ENCODE data around the gene PTGES2.

Gene PTGES2

GRCh38 chr9:128153060-128153946 is 25.8 kb upstream of the PTGES2 start:
- DNase-seq: no peak

- DNase-seq: no peak
These were observed 24.9 kb upstream of the PTGES2 start for GRCh38 chr9:128152133-128153059.

GRCh38 chr9:128151309-128152132 is 24.0 kb upstream of the PTGES2 start:
- DNase-seq: no peak

GRCh38 chr9:128150594-128151308 is 23.2 kb upstream of the PTGES2 start:
- DNase-seq: no peak

GRCh38 chr9:128149951-128150593 is 22.5 kb upstream of the PTGES2 start:
- DNase-seq: no peak

GRCh38 chr9:128149001-128149701 is 21.6 kb upstream of the PTGES2 start, which contains the start of gene LCN2:
Gene LCN2 (plus strand): TSS chr9:128149453. CDS start chr9:128149526, 73 bp downstream.
- DNase-seq: peak; percentile 35

GRCh38 chr9:128148509-128149000 is 21.0 kb upstream of the PTGES2 start:
- DNase-seq: no peak

GRCh38 chr9:128146591-128147120 is 19.1 kb upstream of the PTGES2 start:
- DNase-seq: peak; percentile 9

- no peak for DNase-seq
These were observed 18.4 kb upstream of the PTGES2 start for GRCh38 chr9:128145951-128146351.

- peak; percentile 25 for DNase-seq
These were observed 18.0 kb upstream of the PTGES2 start for GRCh38 chr9:128145536-128145935.

GRCh38 chr9:128144239-128145181 is 17.0 kb upstream of the PTGES2 start:
- peak; percentile 40 for DNase-seq

GRCh38 chr9:128143525-128144238 is 16.2 kb upstream of the PTGES2 start:
- DNase-seq: peak; percentile 7

- peak; percentile 19 for DNase-seq
These were observed 15.1 kb upstream of the PTGES2 start for GRCh38 chr9:128142596-128142995.

- peak; percentile 17 for DNase-seq
These were observed 14.5 kb upstream of the PTGES2 start for GRCh38 chr9:128142061-128142460.

- no peak for DNase-seq
These were observed 14.1 kb upstream of the PTGES2 start for GRCh38 chr9:128141604-128142003.

GRCh38 chr9:128139621-128140020 is 12.1 kb upstream of the PTGES2 start:
- DNase-seq: no peak

GRCh38 chr9:128138001-128138400 is 10.5 kb upstream of the PTGES2 start:
- DNase-seq: no peak
